NCI-H128 (cell line): ENCODE data around the gene HEXIM1.

Source experiments
- DNase-seq: peaks from one replicate; lab custom pipeline; 2025; ENCODE audit not compliant: unreplicated experiment; lab: John Stamatoyannopoulos, UW

Gene HEXIM1

GRCh38 chr17:45148183-45149036 is at the start of gene HEXIM1:
TSS of gene HEXIM1 (plus strand) at chr17:45148475. CDS start at chr17:45149191, 716 bp downstream.
- peak; percentile 98 for DNase-seq

GRCh38 chr17:45098869-45099616 is 49.2 kb upstream of the HEXIM1 start:
- peak; percentile 13 for DNase-seq

- no peak for DNase-seq
Observed at GRCh38 chr17:45101546-45101882, 46.8 kb upstream of the HEXIM1 start.

- DNase-seq: no peak
Observed at GRCh38 chr17:45101883-45102811, 46.1 kb upstream of the HEXIM1 start.

- no peak for DNase-seq
Observed at GRCh38 chr17:45102856-45103255, 45.4 kb upstream of the HEXIM1 start.

GRCh38 chr17:45103269-45103795 is 44.9 kb upstream of the HEXIM1 start:
- DNase-seq: no peak

GRCh38 chr17:45104029-45104428 is 44.2 kb upstream of the HEXIM1 start:
- no peak for DNase-seq

- no peak for DNase-seq
Observed at GRCh38 chr17:45104497-45104896, 43.8 kb upstream of the HEXIM1 start.

GRCh38 chr17:45104907-45105624 is 43.2 kb upstream of the HEXIM1 start:
- no peak for DNase-seq

- DNase-seq: no peak
Observed at GRCh38 chr17:45106096-45106495, 42.2 kb upstream of the HEXIM1 start.

GRCh38 chr17:45106582-45106981 is 41.7 kb upstream of the HEXIM1 start:
- no peak for DNase-seq

GRCh38 chr17:45107293-45108010 is 40.8 kb upstream of the HEXIM1 start:
- DNase-seq: no peak

- DNase-seq: no peak
Observed at GRCh38 chr17:45108051-45108450, 40.2 kb upstream of the HEXIM1 start.

- DNase-seq: no peak
Observed at GRCh38 chr17:45108595-45109521, 39.4 kb upstream of the HEXIM1 start.

- no peak for DNase-seq
Observed at GRCh38 chr17:45110676-45111611, 37.3 kb upstream of the HEXIM1 start.

- no peak for DNase-seq
Observed at GRCh38 chr17:45111850-45112249, 36.4 kb upstream of the HEXIM1 start.
